ENCODE results near the gene KLHL25.

KLHL25 gene

GRCh38 chr15:85745023-85745422 is 49.7 kb downstream of the KLHL25 start:
- DNase-seq (ENCODE audit: low read depth) = no peak

- DNase-seq (ENCODE audit: low read depth) = no peak
These were observed 50.1 kb downstream of the KLHL25 start for GRCh38 chr15:85744579-85744978.

GRCh38 chr15:85743392-85744055 is 51.2 kb downstream of the KLHL25 start:
- no peak for DNase-seq (ENCODE audit: low read depth)

- peak; percentile 37 for DNase-seq (ENCODE audit: low read depth)
These were observed 52.4 kb downstream of the KLHL25 start for GRCh38 chr15:85742186-85742821.

- no peak for DNase-seq (ENCODE audit: low read depth)
These were observed 53.1 kb downstream of the KLHL25 start for GRCh38 chr15:85741662-85742061.

GRCh38 chr15:85741021-85741421 is 53.7 kb downstream of the KLHL25 start:
- DNase-seq (ENCODE audit: low read depth) = no peak

- DNase-seq (ENCODE audit: low read depth) = no peak
These were observed 57.7 kb downstream of the KLHL25 start for GRCh38 chr15:85737061-85737460.

- no peak for DNase-seq (ENCODE audit: low read depth)
These were observed 61.3 kb downstream of the KLHL25 start for GRCh38 chr15:85733416-85733815.

GRCh38 chr15:85730001-85730820 is 64.5 kb downstream of the KLHL25 start:
- no peak for DNase-seq (ENCODE audit: low read depth)

GRCh38 chr15:85727068-85727467 is 67.7 kb downstream of the KLHL25 start:
- DNase-seq (ENCODE audit: low read depth) = peak; percentile 50

GRCh38 chr15:85726454-85726853 is 68.3 kb downstream of the KLHL25 start:
- peak; percentile 55 for DNase-seq (ENCODE audit: low read depth)

GRCh38 chr15:85725564-85725963 is 69.2 kb downstream of the KLHL25 start:
- DNase-seq (ENCODE audit: low read depth) = no peak

- no peak for DNase-seq (ENCODE audit: low read depth)
These were observed 69.7 kb downstream of the KLHL25 start for GRCh38 chr15:85725019-85725418.

- DNase-seq (ENCODE audit: low read depth) = no peak
These were observed 70.5 kb downstream of the KLHL25 start for GRCh38 chr15:85723960-85724945.

GRCh38 chr15:85722374-85723152 is 72.2 kb downstream of the KLHL25 start:
- DNase-seq (ENCODE audit: low read depth) = no peak

- DNase-seq (ENCODE audit: low read depth) = no peak
These were observed 75.7 kb downstream of the KLHL25 start for GRCh38 chr15:85718981-85719380.

- DNase-seq (ENCODE audit: low read depth) = no peak
These were observed 76.3 kb downstream of the KLHL25 start for GRCh38 chr15:85718271-85718971.

GRCh38 chr15:85717212-85717611 is 77.5 kb downstream of the KLHL25 start:
- DNase-seq (ENCODE audit: low read depth) = no peak

- no peak for DNase-seq (ENCODE audit: low read depth)
These were observed 78.5 kb downstream of the KLHL25 start for GRCh38 chr15:85716261-85716660.

- no peak for DNase-seq (ENCODE audit: low read depth)
These were observed 83.0 kb downstream of the KLHL25 start for GRCh38 chr15:85711580-85712192.
